Measurements from ENCODE around the gene RYR2. TPM values are rescaled to one million over a fixed set of nuclear protein-coding genes. Genes with fewer than 3 reads are reported as not detected.

The RYR2 gene
- total and polyA plus RNA-seq, 4 donors: 0.43 to 11.6 (median 2.0) TPM

DNA sequence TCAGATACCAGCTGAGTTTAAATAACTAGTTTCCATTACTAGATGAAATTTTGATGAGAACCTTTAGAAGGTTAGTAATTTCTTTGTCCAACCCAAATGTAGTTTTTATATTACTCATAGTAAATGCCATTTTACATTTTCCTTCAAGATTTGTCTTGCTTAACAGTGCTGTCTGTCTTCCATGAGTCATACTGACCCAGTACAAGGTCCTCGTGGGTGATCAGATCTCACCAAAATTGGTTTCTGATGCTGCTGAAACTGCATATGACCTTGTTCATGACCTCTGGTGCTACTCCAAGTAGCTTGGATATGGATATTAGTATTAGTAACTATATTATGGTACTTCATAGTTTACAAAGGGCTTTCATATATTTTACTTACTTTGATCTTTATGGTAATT is 207.1 kb downstream of the RYR2 start:
- no peak overlapping the region for H3K27ac ChIP-seq (ENCODE audit: low read depth in 1 of 2, low read length in 1 of 2)
- H3K27me3 ChIP-seq (ENCODE audit: control insufficient read depth in 3 of 3, insufficient read depth in 3 of 3, low read length in 2 of 3): peaks cover 0 to 2% (median 0%) of the 10 kb centered on the region in 3 donors
- no peaks in the 10 kb centered on the region for H3K36me3 ChIP-seq (ENCODE audit: control insufficient read depth in 4 of 4, insufficient read depth in 4 of 4, low read length in 4 of 4)
- H3K4me3 ChIP-seq: no peak overlapping the region
- DNase-seq (no peak), ATAC-seq (ENCODE audit: insufficient read depth, low FRiP score) (no peak)
- H3K4me1 ChIP-seq (ENCODE audit: control insufficient read depth in 5 of 5, insufficient read depth in 5 of 5, low read length in 5 of 5): peaks cover 0 to 7% (median 0%) of the 10 kb centered on the region in 5 donors
- H3K9me3 ChIP-seq (ENCODE audit: control insufficient read depth in 4 of 4, insufficient read depth in 3 of 4, low read length in 3 of 4): no peaks in the 10 kb centered on the region
- WGBS, 2 donors: 60 to 85% methylated on average over 1 of the region's 1 CpG
- TF ChIP-seq, protein P1, sequence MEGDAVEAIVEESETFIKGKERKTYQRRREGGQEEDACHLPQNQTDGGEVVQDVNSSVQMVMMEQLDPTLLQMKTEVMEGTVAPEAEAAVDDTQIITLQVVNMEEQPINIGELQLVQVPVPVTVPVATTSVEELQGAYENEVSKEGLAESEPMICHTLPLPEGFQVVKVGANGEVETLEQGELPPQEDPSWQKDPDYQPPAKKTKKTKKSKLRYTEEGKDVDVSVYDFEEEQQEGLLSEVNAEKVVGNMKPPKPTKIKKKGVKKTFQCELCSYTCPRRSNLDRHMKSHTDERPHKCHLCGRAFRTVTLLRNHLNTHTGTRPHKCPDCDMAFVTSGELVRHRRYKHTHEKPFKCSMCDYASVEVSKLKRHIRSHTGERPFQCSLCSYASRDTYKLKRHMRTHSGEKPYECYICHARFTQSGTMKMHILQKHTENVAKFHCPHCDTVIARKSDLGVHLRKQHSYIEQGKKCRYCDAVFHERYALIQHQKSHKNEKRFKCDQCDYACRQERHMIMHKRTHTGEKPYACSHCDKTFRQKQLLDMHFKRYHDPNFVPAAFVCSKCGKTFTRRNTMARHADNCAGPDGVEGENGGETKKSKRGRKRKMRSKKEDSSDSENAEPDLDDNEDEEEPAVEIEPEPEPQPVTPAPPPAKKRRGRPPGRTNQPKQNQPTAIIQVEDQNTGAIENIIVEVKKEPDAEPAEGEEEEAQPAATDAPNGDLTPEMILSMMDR (IDR thresholded peaks at IDR 0.05; ENCODE audit: control extremely low read depth, extremely low read depth): no peak
- H3K9ac ChIP-seq (ENCODE audit: insufficient read depth in 1 of 2, low read length in 2 of 2): no peak overlapping the region

DNA sequence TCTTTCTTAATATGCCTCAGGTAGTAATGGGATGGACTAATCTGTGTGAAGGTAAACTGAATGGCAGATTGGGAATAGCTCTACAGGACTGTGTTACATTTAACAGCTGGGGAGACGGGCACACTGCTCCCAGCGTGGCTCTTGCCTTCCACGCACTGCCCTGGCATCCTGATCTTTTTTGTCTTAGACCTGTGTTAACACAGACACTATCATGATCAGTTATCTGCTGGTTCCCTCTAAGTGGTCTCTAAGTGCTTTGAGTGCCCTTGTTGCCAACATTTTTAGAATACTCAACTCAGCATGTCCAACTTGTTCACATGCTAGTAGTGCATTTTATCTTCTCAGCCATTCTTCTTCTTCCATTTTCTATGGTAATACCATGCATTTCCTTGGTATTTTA is 208.1 kb downstream of the RYR2 start:
- WGBS, 2 donors: 72 to 90% methylated on average over 3 of the region's 3 CpGs
- peaks cover 0 to 2% (median 0%) of the 10 kb centered on the region in 3 donors for H3K27me3 ChIP-seq (ENCODE audit: control insufficient read depth in 3 of 3, insufficient read depth in 3 of 3, low read length in 2 of 3)
- DNase-seq: no peak
- peak overlapping the region in 1 of 2 donors; percentile 1 for H3K27ac ChIP-seq (ENCODE audit: low read depth in 1 of 2, low read length in 1 of 2)
- TF ChIP-seq, protein P1 (IDR thresholded peaks at IDR 0.05; ENCODE audit: control extremely low read depth, extremely low read depth): no peak
- H3K9me3 ChIP-seq (ENCODE audit: control insufficient read depth in 4 of 4, insufficient read depth in 3 of 4, low read length in 3 of 4): no peaks in the 10 kb centered on the region
- no peaks in the 10 kb centered on the region for H3K36me3 ChIP-seq (ENCODE audit: control insufficient read depth in 4 of 4, insufficient read depth in 4 of 4, low read length in 4 of 4)
- H3K4me3 ChIP-seq: no peak overlapping the region
- H3K4me1 ChIP-seq (ENCODE audit: control insufficient read depth in 5 of 5, insufficient read depth in 5 of 5, low read length in 5 of 5): peaks cover 0 to 7% (median 0%) of the 10 kb centered on the region in 5 donors
- no peak for ATAC-seq (ENCODE audit: insufficient read depth, low FRiP score)
- no peak overlapping the region for H3K9ac ChIP-seq (ENCODE audit: insufficient read depth in 1 of 2, low read length in 2 of 2)

DNA sequence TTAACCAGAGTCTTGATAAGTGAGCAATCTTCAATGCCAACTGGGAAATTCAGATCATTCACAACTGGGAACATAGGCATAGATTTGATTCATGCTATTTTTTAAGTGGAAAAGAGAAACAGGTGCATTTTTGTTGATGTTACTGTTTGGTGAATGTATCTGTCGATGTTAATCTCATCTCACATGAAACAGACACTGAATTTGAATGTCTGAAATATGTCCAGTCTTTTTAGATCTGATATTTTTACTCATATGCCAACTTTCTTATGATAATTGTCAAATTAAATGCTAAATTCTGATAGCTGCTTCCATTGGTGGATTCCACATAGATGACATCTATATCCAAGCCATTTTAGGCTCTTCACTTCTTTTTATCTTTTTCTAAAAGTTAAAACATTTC is 213.1 kb downstream of the RYR2 start:
- Histone ChIP-seq H3K27me3 (ENCODE audit: control insufficient read depth in 3 of 3, insufficient read depth in 3 of 3, low read length in 2 of 3) (peaks cover 0 to 2% (median 0%) of the 10 kb centered on the region in 3 donors), H3K36me3 (ENCODE audit: control insufficient read depth in 4 of 4, insufficient read depth in 4 of 4, low read length in 4 of 4) (no peaks in the 10 kb centered on the region), H3K9me3 (ENCODE audit: control insufficient read depth in 4 of 4, insufficient read depth in 3 of 4, low read length in 3 of 4) (peaks cover 0 to 2% (median 0%) of the 10 kb centered on the region in 4 donors), H3K4me3 (no peak overlapping the region), H3K9ac (ENCODE audit: insufficient read depth in 1 of 2, low read length in 2 of 2) (no peak overlapping the region), H3K27ac (ENCODE audit: low read depth in 1 of 2, low read length in 1 of 2) (peak overlapping the region in 1 of 2 donors; percentile 9), H3K4me1 (ENCODE audit: control insufficient read depth in 5 of 5, insufficient read depth in 5 of 5, low read length in 5 of 5) (peaks cover 0 to 9% (median 3%) of the 10 kb centered on the region in 5 donors)
- DNase-seq (no peak), ATAC-seq (ENCODE audit: insufficient read depth, low FRiP score) (no peak)
- TF ChIP-seq, protein P1 (IDR thresholded peaks at IDR 0.05; ENCODE audit: control extremely low read depth, extremely low read depth): no peak
- WGBS, 2 donors: 77 to 93% methylated on average over 1 of the region's 1 CpG

DNA sequence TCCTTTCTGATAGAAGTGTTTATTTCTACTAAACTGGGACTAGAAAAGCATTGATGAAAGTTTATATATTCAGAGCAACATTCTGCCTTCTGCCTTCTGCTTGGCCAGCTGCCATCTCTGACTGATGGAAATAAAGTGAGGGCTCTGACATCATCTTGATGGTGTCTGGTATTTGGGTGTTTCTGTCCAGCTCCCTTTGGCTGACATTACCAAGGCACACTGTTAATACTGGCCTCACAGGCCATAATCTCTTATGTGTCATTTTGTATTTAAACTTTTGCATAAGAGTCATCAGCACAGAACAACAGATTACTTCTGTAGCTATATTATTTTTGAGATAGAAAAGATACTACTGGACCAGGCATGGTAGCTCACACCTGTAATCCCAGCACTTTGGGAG is 216.9 kb downstream of the RYR2 start:
- Histone ChIP-seq H3K9ac (ENCODE audit: insufficient read depth in 1 of 2, low read length in 2 of 2) (no peak overlapping the region), H3K9me3 (ENCODE audit: control insufficient read depth in 4 of 4, insufficient read depth in 3 of 4, low read length in 3 of 4) (peaks cover 0 to 2% (median 0%) of the 10 kb centered on the region in 4 donors), H3K4me3 (no peak overlapping the region), H3K4me1 (ENCODE audit: control insufficient read depth in 5 of 5, insufficient read depth in 5 of 5, low read length in 5 of 5) (peaks cover 0 to 9% (median 7%) of the 10 kb centered on the region in 5 donors), H3K27ac (ENCODE audit: low read depth in 1 of 2, low read length in 1 of 2) (peak overlapping the region in 1 of 2 donors; percentile 85), H3K27me3 (ENCODE audit: control insufficient read depth in 3 of 3, insufficient read depth in 3 of 3, low read length in 2 of 3) (no peaks in the 10 kb centered on the region), H3K36me3 (ENCODE audit: control insufficient read depth in 4 of 4, insufficient read depth in 4 of 4, low read length in 4 of 4) (no peaks in the 10 kb centered on the region)
- TF ChIP-seq, protein P1 (IDR thresholded peaks at IDR 0.05; ENCODE audit: control extremely low read depth, extremely low read depth): no peak
- ATAC-seq (ENCODE audit: insufficient read depth, low FRiP score) (peak; percentile 11), DNase-seq (peak; percentile 80 to 85 (median 84))
